GM18858 (cell line): ENCODE results near the gene FAM13B.
"Not testable (repeated sequence)": the region's sequence is repeated elsewhere in the genome, so short reads cannot be mapped to it uniquely, and the experiment has no call there.

ENCODE experiments used
- ATAC-seq: cut with Tn5 transposase; IDR thresholded peaks from one replicate; pipeline ENCODE4 v1.9.1; 2021; ENCODE audit not compliant: unreplicated experiment

FAM13B gene

DNA sequence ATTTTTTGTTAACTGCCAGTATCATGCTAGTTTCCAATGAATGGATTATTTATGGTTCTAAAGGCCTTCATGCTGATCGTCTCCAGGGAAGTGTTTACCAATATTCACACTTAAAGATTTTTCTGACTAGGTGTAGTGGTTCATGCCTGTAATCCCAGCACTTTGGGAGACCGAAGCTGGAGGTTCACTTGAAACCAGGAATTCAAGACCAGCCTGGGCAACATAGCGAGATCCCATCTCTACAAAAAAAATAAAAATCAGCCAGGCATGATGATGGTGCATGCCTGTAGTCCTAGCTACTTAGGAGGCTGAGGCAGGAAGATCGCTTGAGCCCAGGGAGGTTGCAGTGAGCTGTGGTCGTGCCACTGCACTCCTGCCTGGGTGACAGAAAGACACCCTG, 43.5 kb downstream of the FAM13B start:
- no peak for ATAC-seq

DNA sequence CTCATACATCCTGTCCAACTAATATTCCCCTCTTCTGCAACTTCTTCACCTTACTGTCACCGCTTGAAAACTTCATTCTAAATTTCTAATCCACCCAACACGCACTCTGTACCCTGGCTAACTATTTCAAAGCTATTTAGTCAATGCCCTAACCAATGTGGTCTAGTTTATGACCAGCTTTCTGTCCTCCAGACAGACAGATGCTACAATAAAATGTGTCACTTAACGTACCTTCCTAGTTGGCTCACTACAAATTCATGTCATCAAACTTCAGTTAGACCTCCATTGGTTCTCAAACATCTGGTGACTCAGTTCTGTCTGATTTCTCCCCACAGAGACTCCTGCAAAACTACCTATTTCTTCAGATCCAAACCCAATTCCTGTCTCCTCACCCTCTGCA, 57.7 kb downstream of the FAM13B start:
- no peak for ATAC-seq

DNA sequence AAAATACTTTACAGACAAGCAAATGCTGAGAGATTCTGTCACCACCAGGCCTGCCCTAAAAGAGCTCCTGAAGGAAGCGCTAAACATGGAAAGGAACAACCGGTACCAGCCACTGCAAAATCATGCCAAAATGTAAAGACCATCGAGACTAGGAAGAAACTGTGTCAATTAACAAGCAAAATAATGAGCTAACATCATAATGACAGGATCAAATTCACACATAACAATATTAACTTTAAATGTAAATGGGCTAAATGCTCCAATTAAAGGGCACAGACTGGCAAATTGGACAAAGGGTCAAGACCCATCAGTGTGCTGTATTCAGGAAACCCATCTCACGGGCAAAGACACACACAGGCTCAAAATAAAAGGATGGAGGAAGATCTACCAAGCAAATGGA, 62.5 kb downstream of the FAM13B start:
- not testable (repeated sequence) for ATAC-seq

DNA sequence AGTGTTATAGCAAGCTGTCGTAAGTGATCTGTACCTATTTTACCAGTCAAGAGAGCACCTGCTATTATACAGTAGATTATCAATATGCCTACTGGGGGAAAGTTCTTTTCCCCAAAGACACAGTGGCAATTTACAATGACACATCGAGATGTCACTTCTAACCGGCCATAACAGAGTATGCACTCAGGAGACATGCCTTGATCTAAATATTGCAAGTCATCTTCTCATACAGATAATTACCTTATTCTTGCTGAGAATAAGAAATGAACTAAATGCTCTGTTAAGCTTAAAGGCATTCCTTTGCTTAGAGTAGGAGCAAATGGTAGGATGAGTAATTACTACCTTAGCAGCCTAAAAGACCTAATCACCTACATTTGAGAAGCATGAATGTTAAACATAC, 72.1 kb downstream of the FAM13B start:
- ATAC-seq, result no peak

DNA sequence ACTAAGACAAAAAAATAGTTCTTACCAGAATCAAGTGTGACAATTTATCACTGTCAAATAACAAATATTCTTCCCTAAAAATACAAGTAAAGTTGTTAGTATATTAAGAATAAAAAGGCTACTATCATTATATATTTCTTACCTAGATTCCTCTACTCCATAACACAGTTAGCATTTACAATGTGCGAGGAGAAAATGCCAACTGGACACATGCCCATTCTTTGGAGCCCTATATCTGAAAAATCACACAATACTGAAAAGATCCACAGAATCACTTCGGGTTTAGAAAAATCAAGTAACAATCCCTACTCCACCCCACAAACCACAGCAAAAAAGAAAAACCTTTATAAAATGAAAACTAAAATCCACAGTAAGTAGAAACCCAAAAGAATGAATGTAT, 72.7 kb downstream of the FAM13B start:
- ATAC-seq, result no peak

DNA sequence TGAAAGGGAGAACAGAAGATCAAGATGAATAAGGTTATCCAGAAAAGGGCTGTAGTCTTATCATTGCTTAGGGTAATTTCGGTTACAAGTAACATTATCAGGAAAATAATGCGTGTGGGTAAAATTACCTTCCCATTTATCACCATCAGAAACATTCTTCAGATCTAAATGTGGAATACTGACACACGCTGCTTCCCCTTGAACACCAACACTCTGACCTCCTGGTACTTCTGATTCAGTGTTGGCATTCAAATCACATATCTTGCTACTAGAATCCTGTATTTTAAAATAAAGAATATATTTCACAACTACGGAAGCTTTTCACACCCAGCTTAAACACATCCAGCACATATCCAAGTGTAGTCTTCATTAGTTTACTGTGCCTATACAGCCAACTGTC, 73.4 kb downstream of the FAM13B start:
- ATAC-seq, result no peak

DNA sequence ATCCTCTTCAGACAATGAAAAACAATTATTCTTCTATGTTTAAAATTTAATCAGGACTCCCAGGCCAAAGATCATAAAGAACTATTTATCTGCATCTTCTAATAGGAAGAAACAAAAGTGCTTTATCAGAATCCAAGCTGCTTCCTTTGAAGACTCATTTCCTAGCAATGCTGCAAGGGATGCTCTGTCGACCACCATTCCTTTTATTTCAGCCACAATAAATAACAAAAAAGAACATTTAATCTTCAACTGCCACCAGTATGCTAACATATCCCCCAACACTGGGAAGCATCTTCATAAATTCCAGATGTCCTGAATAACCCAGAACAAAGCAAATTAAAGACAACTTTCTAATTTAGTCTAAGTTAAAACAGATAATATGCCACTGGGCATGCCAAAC, 74.9 kb downstream of the FAM13B start:
- ATAC-seq, result no peak

DNA sequence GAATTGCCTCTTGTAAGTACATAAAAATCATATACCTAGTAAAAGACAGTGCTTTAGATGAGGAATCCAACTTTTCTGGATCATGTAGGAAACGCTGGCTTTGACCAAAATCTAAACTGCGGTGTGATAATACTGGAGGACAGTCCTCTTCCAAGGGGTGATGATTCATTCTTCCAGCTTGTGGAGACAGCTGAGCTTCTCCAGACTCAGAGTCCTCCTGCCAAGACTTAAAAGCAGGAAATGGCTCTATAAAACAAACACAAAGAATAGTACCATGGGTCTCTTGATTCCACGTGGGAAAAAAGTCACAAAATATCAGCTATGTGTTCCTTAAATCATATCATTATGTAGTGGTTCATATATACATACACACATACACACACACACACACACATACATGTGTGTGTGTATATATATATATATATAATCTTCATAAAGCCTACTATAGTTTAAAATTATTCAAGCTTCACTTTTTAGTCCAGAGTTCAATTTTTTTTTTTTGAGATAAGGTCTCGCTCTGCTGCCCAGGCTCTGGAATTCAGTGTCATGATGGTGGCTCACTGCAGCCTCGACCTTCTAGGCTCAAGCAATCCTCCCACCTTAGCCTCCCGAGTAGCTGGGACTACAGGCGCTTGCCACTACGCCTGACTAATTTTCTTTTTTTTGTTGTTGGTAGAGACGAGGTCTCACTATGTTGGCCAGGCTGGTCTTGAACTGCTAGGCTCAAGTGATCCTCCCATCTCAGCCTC, 78.6 kb downstream of the FAM13B start:
- no peak for ATAC-seq

DNA sequence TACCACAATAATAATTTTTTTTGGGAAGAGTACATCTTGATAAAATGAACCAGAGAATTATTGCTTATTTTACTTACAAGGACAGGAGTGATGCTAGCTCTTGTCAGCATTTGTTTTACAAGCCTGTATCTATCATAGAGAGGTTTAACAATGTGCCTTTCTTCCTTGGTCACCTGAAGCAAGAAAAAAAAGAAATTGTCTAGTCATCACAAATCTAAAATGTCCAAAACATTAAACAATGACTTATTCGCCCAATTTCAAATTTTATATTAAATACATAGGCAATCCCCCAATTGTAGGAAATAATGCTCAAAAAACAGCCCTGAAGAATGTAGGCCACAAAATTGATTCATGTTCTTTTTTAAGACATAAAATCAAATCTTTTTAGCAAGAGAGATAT, 87.1 kb downstream of the FAM13B start:
- no peak for ATAC-seq

DNA sequence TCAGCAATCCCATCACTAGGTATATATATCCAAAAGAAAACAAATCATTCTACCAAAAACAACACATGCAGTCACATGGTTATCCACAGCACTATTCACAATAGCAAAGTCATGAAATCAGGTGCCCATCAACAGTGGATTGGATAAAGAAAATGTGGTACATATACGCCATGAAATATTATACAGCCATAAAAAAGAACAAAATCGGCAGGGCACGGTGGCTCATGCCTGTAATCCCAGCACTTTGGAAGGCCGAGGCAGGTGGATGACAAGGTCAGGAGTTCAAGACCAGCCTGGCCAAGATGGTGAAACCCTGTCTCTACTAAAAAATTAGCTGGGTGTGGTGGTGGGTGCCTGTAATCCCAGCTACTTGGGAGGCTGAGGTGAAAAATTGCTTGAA, 88.6 kb downstream of the FAM13B start:
- not testable (repeated sequence) for ATAC-seq

DNA sequence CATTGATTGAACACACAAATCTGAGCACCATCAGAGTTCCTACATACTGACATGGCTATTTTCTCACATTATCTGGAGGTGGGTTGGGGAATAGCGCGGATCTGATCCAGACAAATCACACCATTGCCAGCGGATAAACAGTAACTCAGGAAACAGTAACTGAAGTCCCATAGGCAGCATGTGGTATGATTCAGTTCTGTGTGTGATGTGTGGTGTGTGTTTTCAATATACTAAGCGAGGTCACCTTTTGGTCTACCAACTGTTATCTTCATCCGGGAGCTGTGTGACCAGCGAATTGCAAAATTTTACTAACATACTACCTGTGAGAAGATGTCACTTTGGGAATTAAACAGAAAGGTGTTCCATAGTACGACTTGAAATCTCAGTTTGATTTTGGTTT, 93.5 kb downstream of the FAM13B start:
- ATAC-seq, result no peak

DNA sequence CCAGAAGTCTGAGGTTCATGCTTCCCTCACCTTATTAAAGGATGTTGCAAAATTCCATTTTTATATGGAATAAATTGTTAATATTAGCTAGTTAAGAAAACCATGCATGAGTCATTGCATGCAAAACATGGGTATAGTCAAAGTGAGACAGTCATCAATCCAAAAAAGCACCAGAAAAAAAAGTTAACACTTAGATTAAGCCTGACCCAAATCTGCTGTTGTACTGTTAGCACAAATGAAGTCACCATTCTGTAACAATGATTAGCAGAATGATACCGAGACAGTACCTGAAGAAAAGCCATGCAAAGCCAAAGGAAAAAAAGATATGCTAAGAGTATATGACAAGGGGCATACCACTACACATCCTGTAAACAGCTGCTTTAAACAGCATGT, 94.1 kb downstream of the FAM13B start:
- peak; percentile 41 for ATAC-seq

DNA sequence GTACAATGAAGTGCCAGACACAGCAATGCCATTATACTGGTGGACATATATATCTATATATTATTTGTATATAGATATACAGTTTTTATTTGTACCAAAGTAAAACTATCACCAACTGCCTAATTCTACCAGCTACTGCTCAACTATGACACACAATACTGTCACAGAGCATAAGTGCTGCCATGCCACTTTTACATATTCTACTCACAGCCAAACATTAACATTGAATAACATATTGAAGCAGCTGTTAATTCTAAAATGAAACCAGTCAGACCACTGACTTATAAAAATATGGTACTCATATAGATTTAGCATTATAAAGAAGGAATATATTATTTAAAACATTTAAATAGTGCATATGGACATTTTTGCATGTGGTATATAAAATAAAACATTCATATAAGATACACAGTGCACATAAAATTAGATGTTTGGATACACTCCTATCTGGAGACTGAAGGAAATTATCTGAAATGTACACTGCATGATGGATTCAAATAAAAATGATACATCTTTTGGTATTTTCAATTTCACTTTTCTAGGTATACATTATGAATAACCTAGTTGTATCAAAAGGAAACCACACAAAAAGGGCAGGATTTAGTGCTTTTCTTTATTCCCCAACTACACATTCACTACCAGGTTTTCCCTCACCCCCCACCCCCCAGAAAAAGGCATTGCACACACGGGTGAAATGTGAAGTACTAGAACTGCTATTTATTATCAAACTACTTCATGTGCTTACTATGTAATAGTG, 94.7 kb downstream of the FAM13B start:
- no peak for ATAC-seq

DNA sequence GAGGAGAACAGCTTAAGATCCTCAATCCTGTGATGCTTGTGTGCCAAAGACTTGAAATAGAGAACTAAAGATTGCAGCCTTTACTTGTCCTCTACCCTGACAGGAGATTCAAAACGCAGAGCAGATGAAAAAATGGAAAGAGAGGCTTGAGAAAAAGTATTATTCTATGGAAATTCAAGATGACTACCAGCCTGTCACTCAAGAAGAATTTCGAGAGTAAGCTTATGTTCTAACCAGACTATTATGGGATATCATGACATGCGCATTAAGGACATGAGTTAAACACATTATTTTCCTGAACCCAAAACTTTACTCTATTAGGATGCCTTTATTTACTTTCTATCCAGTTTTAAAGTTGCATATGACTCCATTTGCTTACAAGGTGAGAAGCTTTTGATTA, 97.2 kb downstream of the FAM13B start:
- ATAC-seq, result no peak

DNA sequence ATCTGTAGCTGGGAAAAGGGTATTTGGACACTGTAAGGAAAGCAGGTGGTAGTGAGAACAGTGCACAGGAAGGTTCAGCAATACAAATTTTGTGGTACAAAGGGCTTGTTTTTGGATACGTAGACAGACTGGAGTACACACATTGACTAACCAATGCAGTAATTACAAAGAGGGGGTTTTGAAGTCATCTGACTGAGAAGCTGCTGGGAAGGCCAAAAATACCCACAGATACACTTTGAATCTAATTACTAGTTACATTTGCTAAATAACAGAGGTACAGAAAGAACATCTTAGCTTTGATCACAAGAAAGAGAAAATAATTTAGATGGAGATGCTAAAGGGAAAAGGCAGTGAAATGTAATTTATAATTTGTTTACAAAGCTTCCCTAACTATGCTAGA, 97.7 kb downstream of the FAM13B start:
- peak; percentile 41 for ATAC-seq

DNA sequence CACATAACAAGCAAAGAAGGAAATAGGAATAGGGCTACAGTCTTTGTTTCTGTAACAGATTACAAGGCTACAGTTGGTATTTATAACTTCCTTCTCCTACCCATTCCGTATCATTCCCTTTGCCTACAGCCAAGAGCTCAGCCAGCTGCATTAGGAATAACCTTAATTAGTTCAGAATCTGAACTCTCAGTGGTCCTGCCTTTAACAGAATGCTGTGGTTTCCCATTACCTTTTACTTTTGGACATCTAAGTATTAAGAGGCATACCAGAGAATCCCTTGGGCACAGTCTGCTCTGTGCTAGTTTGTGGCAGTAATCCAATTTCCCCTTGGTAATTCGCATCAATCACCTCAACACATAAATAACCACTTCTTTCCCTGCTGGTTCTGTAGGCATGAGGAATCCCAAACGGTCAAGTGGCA, 99.4 kb downstream of the FAM13B start:
- no peak for ATAC-seq

DNA sequence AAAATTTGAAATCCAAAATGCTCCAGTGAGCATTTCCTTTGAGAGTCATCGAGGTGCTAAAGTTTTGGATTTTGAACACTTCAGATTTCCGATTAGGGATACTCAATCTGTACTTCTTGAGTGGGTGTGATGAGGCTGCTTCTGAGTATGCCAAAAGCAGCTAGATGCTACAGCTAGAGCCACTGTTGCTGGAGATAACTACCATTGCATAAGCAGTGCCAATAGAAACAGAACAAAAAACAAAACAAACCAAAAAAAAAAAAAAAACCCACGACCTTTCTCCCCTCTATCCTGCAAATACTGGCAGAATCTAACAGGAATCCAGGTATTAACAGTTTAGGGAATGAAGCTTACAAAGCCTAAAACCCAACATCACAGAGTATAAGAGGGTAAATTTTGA, 100.1 kb downstream of the FAM13B start:
- ATAC-seq, result no peak

DNA sequence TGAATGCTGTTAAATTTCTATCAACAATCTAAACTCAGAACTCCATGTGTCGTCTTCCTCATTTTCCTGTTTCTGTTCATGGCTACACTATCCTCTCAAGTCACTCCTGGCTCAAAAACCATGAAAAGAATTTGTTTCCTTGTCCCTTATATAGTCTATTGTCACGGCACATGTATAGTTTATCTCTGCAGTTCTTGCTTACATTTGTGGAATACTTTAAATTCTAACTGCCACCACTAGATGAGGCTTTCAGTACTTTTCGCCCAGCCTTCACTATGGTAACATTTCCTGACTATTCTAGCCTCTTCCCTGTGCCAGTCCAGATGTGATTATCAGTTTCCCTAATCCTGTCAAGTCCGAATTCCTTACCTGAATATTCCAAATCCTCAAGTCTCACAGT, 109.0 kb downstream of the FAM13B start:
- no peak for ATAC-seq

DNA sequence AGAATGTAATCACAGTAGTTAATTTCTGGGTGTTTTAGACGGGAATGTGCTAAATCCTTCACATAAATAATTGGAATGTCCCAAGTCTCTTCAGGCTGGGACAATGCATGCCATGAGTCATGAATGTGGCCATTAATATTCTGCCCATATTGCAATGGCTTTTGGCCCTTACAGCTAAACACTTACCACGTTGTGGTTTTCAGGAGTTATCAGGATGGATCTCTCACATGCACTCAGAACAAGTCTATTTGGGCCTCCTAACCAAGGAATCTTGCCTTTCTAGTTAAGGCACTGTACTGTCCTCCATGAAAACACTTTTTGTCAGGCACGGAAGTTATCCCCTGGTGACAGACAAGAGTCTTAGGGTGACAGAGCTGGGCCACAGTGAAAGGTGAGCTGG, 110.9 kb downstream of the FAM13B start:
- ATAC-seq, result no peak

DNA sequence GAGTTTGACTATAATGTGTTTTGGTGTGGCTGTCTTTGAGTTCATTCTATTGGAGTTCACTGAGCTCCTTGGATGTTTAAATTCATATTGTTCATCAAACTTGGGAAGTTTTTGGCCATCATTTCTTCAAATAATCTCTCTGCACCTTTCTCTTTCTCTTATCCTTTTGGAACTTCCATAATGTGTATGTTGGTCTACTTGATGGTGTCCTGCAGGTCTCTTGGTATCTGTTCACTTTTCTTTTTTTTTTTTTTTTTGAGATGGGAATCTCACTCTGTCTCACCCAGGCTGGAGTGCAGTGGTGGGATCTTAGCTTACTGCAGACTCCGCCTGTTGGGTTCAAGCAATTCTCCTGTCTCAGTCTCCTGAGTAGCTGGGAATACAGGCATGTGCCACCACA, 116.0 kb downstream of the FAM13B start:
- no peak for ATAC-seq

DNA sequence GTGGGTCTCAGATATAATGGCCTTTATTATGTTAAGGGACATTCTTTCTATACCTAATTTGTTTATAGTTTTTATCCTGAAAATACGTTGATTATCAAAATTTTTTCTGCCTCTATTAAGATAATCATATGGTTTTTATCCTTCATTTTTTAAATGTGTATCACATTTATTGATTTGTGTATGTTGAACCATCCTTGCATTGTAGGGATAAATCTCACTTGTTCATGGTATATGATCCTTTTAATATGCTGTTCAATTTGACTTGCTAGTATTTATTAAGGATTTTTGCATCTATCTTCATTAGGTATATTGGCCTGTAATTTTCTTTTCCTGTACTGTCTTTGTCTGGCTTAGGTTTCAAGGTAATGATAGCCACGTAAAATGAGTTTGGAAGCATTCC, 118.1 kb downstream of the FAM13B start:
- ATAC-seq, result no peak

DNA sequence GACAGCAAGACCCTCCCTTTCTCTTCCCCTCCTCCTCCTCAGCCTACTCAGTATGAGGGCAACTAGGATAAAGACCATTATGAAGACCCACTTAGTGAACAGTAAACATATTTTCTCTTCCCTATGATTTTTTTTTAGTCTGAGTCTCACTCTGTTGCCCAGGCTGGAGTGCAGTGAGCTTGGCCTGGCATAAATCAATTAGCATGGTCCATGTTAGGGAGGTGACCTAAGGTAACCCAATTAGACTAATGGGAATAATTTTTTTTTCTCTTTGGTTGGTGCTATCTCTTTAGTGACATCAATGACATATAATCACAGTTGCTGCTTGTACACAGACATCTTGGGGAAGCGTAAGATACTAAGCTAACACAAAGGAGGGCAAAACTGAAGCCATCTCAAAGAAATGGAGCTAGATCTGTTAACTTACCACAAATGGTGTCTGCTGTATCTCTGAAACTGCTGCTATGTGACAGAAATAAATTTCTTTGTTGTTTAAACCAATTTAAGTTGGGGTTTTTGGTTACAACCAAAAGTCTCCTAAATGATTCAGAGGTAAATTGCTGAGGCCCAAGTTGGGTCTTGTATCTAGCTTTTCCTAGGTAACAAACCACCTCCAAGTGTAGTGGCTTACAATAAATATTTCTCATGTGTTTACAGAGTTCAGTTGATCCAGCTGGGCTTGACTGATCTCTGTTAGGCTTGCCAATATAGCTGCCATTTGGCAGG, 130.3 kb downstream of the FAM13B start:
- ATAC-seq, result no peak
